Cardiac muscle cell (in vitro differentiated cells and primary cell): Measurements from ENCODE around the gene HIVEP1. TPM values are rescaled to one million over a fixed set of nuclear protein-coding genes. Genes with fewer than 3 reads are reported as not detected.

ENCODE experiments used
- DNase-seq, 2 donors: peaks; one replicate each; pipeline versions ENCODE4 v3.0.0 to v3.0.0-alpha.2; 2010 to 2017; ENCODE audit warnings: low read depth in 1 of 2, low spot score in 1 of 2
- H3K27ac ChIP-seq: fragments of 200-600 bp; sonication (generic); 2 replicates; pipeline ENCODE4 v1.5.1; 2016
- H3K27me3 ChIP-seq: fragments of 200-600 bp; sonication (generic); 2 replicates; pipeline ENCODE4 v1.6.0; 2016; ENCODE audit warnings: control low read depth
- H3K36me3 ChIP-seq: fragments of 200-600 bp; sonication (generic); 2 replicates; pipeline ENCODE4 v1.5.1; 2016; ENCODE audit warnings: control low read depth
- H3K4me1 ChIP-seq: fragments of 200-600 bp; sonication (generic); 2 replicates; pipeline ENCODE4 v1.8.1; 2017; ENCODE audit warnings: low read depth, mild to moderate bottlenecking, mixed run types
- H3K4me3 ChIP-seq: fragments of 200-600 bp; sonication (generic); 2 replicates; pipeline ENCODE4 v1.5.1; 2016; ENCODE audit warnings: mild to moderate bottlenecking
- H3K9me3 ChIP-seq: fragments of 200-600 bp; sonication (generic); 2 replicates; pipeline ENCODE4 v1.5.1; 2017; ENCODE audit warnings: low read depth, mild to moderate bottlenecking, control low read depth
- CTCF ChIP-seq: IDR thresholded peaks from 2 replicates; pipeline ENCODE4 v1.5.1; 2012; ENCODE audit warnings: low read depth, mild to moderate bottlenecking, low read length
- polyA plus RNA-seq: library from polyadenylated mRNA; unstranded; fragments of >200 nt; fragmentation: Nextera tagmentation; extraction: Ambion mirVana; gene quantifications from 2 replicates; pipeline ENCODE4 v1.2.1, GENCODE V29; 2016
- total RNA-seq: library from RNA; depleted of rRNA; stranded (reverse); fragments of >200 nt; gene quantifications from 2 replicates; pipeline ENCODE4 v1.2.3, GENCODE V29; 2016

The HIVEP1 gene
- total and polyA plus RNA-seq, 2 experiments from 2014 or later = 5.3 to 20.0 TPM

- Histone ChIP-seq H3K4me3 (no peak overlapping the region), H3K9me3 (no peaks in the 10 kb centered on the region), H3K4me1 (peaks cover 4% of the 10 kb centered on the region), H3K27ac (no peak overlapping the region), H3K27me3 (no peaks in the 10 kb centered on the region), H3K36me3 (no peaks in the 10 kb centered on the region)
- DNase-seq = no peak
- no peak for TF ChIP-seq CTCF
Measured at GRCh38 chr6:12114055-12114503, 102.0 kb downstream of the HIVEP1 start.

GRCh38 chr6:12115001-12115400 is 102.9 kb downstream of the HIVEP1 start:
- Histone ChIP-seq H3K36me3 (no peaks in the 10 kb centered on the region), H3K4me1 (peaks cover 4% of the 10 kb centered on the region), H3K27ac (peak overlapping the region; percentile 23), H3K4me3 (no peak overlapping the region), H3K9me3 (no peaks in the 10 kb centered on the region), H3K27me3 (no peaks in the 10 kb centered on the region)
- no peak for TF ChIP-seq CTCF
- no peak for DNase-seq

GRCh38 chr6:12115492-12115891 is 103.4 kb downstream of the HIVEP1 start:
- DNase-seq = no peak
- H3K27me3 ChIP-seq = no peaks in the 10 kb centered on the region
- no peak overlapping the region for H3K4me3 ChIP-seq
- no peaks in the 10 kb centered on the region for H3K9me3 ChIP-seq
- H3K27ac ChIP-seq = no peak overlapping the region
- H3K4me1 ChIP-seq = peaks cover 4% of the 10 kb centered on the region
- TF ChIP-seq CTCF = no peak
- H3K36me3 ChIP-seq = peaks cover 4% of the 10 kb centered on the region

- Histone ChIP-seq H3K9me3 (no peaks in the 10 kb centered on the region), H3K4me1 (peaks cover 4% of the 10 kb centered on the region), H3K27me3 (no peaks in the 10 kb centered on the region), H3K36me3 (peaks cover 10% of the 10 kb centered on the region), H3K27ac (no peak overlapping the region), H3K4me3 (no peak overlapping the region)
- TF ChIP-seq CTCF = no peak
- no peak for DNase-seq
Measured at GRCh38 chr6:12116264-12116800, 104.2 kb downstream of the HIVEP1 start.

- no peak for DNase-seq
- Histone ChIP-seq H3K4me1 (peaks cover 4% of the 10 kb centered on the region), H3K4me3 (no peak overlapping the region), H3K27me3 (no peaks in the 10 kb centered on the region), H3K27ac (no peak overlapping the region), H3K36me3 (peaks cover 12% of the 10 kb centered on the region), H3K9me3 (no peaks in the 10 kb centered on the region)
- TF ChIP-seq CTCF = no peak
Measured at GRCh38 chr6:12116978-12117377, 104.9 kb downstream of the HIVEP1 start.
